ENCODE results near the gene AWAT2. TPM values are rescaled to one million over a fixed set of nuclear protein-coding genes. Genes with fewer than 3 reads are reported as not detected.
"Not testable (repeated sequence)": the region's sequence is repeated elsewhere in the genome, so short reads cannot be mapped to it uniquely, and the experiment has no call there.

The AWAT2 gene
- polyA plus RNA-seq, 1 donor: not detected

DNA sequence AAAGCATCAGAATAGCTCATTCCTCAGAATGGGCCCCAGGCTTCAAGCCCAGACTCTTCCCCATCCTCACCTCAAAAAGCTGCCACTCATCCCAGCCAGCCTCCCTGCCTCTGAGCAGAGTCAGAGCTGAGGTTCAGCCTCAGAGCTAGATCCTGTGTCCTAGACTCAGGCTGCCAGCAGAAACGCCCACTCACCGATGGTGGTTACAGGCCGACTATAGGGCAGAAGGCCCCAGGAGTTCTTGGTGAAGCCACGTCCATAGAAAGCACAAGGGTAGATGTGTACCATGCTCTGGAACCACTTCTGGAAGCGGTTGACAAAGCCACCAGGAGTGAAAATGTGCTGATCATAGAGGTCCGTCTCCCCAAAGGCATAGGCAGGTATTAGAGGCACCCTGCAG is 7.7 kb downstream of the AWAT2 start:
- DNase-seq: no peak

DNA sequence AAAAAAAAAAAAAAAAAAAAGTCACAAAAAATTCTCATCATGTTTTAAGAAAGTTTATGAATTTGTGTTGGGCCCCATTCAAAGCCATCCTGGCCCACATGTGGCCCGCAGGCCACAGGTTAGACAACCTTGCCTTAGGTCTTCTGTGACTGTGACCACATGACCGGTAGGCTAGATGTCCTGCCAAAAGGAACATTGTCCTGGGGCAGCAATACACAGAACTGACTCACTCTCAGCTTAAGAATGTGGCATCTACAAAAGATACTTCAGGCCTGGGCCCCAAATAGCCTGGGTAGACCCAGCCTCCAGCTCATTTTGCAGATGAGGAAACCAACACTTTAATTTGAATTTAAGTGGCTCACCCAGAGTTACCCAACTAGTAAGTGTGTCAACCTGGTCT is 10.0 kb downstream of the AWAT2 start:
- no peak for DNase-seq

DNA sequence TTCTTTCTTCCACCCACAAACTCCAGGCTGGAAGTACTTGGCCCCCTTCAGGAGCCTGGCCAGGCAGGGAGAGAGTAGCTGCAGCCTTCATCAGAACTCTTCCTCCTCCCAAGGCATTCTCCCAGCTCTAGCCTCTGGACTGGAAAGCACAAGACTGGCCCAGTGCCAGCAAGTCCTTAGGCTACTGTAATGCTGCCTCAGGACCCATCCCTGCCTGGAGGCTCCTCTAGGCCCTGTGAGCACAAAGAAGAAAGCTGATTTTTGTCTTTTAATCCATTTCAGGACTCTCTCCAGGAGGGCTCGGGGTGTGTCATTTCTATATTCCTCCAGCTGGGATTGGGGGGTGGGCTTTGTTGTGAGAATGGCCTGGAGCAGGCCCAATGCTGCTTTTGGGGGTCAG is 10.8 kb downstream of the AWAT2 start:
- no peak for DNase-seq

DNA sequence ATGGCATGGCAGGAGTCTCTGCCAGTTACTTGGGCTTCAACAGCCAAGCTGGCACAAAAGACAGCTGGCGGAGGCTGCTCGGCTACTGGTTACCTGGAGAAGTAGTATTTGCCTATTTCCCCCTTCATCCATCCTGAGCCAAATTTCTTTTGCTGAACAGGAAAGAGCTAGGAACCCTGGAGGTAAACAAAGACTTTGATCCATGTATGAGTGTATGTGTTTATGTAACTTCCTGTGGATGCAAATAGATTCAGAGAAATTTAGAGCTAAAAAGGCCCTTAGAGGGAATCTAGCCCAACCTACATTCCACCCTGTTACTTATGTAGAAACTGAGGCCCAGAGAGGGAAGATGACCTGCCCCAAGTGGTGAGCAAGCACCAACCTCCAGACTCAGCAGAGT is 11.2 kb downstream of the AWAT2 start:
- DNase-seq: no peak

DNA sequence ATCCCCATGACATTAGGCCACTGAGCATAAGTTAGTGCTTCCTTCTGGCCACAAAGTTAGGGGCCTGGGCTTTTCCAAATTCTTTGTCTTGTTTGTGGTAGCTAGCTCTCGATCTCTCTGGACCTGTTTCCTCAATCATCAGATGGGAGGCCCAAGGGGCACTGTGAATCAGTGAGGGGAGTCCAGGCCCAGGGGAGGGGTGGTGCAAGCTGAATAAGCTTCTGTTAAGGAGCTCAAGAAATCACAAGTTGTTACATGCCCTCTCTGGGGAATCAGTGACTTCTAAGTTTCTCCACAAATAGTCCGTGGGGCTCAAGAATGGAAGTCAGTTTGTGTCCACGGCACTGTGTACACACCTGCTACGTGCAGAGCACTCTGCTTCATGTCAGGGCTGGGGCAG is 15.1 kb downstream of the AWAT2 start:
- no peak for DNase-seq

DNA sequence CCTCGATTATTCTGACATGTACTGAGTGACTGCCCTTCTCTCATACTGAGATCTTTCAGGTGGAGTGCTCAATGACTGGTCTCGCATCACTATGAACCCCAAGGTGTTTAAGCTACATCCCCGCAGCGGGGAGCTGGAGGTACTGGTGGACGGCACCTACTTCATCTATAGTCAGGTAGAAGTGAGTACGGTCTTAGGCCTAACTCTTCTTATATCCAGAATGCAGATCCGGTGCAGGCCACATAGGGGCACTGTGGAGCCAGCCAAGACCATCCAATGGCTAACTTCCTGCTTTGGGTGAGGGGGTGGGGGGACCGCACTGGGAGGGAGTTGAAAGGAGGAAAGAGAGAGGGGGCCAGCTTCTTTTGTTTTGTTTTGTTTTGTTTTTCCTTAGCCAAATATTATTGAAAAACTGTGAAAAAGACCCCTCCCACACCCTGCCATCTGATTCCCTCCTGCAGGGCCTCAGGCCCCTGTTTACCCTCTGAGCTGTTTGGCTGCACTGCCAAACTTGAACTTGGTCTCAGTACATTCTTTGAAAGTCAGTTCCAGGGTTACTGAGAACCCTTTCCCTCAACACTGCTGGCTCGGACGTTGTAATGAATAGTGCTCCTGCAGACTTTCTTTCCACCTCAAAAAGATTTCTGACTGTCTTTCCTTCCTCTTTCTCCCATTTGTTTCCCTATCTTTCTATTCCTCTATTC is 16.2 kb downstream of the AWAT2 start:
- peak; percentile 7 for DNase-seq

DNA sequence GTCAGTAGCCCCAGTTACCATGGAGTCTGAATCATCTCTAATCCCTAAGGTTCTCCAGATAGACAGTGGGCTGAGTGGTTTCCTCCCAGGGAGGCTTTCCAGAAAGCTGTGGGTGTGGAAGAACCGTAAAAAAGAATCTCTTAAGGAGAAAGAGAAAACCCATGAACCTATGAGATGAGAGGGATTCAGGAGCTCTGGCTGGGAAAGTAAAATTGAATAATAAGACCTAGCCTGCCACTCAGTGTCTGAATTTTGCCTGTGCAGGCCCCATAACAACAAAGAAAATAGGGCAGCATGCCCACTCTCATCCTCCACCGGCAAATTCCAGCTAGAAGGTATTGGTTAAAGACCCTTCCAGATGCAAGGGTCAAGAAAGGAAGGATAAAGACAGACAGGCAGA is 16.9 kb downstream of the AWAT2 start:
- DNase-seq: no peak

DNA sequence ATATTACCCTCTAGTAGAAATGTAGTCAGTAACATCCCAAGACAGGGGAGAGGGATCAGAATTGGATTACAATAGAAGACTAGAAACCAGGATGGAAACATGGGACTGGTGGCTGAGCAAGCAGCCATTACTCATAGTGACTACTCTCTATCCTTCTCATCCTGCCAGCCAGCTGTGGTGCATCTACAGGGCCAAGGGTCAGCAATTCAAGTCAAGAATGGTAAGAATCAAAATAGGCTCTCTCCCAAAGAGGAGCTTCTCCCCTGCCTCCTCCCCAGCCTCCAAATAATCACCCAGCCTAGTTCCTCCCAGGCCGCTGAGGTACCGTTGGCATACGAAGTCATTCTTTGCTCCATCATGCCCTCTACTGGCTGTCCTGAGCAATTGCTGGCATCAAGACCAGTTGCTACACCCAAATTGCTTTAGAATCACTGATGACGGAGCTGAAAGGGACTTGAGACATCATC is 19.4 kb downstream of the AWAT2 start:
- peak; percentile 37 for DNase-seq

DNA sequence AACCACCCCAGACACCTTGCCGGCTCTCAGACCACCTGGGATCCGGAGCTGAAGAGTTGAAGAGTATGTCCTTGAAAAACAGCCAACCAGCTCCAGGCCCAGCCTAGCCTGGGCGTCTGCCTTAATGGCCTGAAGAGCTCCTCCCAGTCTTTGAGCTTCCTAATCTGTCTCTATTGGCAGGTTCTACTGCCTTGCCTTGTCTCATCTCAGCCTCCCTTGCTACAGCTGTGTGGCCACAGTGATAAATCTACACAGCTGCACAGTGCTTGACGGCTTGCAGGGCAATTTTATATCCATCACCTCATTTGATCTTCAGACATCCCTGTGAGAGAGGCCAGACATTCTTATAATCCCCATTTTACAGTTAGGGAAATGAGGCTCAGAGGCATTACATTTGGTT is 19.9 kb downstream of the AWAT2 start:
- no peak for DNase-seq

DNA sequence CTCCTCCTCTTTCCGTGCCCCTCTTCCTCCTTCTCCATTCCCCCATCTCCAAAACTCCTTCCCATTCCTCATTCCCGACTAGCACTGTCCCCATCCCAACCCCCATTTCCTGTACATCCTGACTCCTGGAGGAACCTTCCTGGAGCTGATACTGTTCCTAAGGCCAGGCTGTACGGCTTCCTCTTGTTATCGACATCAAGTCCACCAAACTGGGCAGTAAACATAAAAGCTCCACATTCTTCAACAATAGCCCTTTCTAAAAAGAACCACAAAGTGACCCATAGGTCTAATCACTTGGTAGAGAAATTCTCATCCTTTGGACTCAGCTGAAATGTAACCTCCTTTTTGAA is 22.9 kb downstream of the AWAT2 start:
- no peak for DNase-seq

DNA sequence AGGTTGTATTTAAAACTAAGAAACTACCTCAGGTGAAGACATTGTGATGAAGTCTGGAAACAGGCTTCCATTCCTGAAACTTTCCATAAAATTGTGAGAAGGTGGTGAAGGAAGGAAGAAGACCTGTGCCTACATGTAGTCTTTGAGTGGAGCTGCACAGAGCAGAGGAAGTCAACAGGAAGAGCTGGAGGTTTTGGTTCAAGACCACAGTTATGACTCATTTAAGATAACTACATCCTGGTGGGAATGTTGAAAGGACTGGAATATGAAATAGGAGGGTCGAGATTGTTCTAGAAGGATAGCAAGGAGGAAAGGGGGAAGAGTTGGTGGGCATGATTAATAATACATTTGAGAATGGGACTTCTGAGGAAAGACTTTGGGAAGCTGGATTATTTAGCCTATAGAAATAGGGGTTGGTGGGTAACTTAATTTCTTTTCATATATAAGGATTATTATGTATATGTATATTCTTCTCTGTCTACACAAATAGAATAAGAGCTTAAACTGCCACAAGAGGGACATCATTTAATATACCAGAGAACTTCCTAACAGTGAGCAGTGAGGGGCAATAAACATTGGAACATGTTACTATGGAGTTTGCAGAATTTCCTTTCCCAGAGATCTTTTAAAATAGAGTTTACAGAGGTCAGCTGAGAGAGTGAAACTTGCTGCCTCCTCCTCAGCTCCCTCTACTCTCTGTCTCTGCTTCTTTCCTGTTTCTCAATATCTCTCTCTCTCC is 23.5 kb downstream of the AWAT2 start:
- DNase-seq: no peak

DNA sequence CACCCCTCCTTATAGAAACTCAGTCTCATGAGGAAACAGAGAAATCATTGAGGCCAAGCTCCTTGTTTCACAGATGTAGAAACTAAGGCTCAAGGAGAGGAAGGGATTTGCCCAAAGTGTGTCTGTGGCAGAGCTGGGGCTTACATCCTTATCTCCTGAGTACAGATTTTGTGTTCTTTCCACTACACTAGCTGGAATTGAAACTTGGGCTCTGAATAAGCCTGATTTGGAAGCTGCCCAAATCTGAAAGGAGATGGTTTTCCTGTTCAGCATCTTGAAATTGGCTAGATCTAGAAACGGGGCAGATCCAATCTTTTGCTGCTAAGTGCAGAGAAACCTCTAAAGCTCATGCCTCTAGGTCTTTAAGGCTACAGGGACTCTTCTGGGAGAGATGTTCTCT is 24.3 kb downstream of the AWAT2 start:
- no peak for DNase-seq

DNA sequence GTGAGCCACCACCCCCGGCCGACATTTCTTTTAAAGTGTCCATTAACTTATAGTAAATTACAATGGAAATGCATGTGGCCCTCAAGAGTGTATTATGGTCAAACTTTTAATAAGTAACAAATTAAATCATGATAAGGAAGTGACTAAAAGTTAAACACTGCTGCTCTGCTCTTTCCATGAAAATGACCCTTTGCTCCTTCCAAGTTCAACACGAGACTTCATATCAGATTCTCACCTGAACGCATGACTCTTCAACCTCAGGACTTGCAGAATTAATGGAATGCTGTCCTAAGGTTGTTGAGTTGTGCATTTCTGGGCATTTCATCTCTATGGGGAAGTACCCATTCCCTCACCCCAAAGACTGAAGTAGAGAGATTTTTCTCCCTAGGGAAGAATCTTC is 27.1 kb downstream of the AWAT2 start:
- no peak for DNase-seq

DNA sequence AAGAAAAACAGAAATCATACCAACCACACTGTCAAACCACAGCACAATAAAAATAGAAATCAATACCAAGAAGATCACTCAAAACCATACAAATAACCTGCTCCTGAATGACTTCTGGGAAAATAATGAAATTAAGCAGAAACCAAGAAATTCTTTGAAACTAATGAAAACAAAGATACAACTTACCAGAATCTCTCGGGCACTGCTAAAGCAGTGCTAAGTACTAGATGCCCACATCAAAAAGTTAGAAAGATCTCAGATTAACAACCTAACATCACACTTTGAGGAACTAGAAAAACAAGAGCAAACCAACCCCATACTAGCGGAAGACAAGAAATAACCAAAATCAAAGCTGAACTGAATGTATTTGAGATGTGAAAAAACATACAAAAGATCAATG is 33.2 kb downstream of the AWAT2 start:
- DNase-seq: no peak

DNA sequence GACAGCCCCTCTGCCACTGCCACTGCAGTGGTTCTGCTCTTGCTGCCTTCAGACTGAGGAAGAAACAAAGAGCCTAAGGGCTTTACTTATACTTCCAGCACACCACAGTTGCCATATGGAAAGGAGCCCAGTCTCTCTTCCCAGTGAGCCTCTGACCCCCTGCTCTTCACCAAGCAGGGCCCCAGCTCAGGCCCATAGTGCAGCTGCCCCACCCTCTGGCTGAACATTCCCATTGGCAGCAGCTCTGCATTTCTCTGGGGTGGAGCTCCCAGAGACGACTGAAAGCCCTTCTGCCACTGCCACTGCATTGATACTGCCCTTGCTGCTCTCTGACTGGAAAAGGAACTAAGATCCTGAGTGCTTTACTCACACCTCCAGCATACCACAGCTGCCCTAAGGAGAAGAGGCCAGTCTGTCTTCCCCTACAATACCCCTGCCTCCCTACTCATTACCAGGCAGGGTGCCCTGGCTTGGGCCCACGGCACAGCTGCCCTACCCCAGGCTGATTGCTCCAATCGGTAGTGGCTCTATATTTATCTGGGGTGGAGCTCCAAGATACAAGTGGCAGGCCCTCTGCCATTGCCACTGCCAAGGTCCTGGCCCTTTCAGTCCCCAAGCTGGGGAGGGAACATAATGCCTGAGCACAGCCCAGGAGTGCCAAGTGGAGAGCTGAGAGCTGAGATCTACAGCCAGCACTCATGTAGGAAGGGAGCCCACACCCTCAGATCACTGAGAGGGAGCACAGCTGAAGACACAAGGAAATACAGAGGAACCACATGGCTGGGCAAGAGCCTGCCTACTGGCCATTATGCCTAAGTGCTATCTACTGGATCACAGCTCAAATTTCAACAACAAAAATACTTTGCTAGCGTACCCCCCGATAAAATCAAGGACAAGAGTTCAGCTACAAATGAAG is 36.0 kb downstream of the AWAT2 start:
- no peak for DNase-seq

DNA sequence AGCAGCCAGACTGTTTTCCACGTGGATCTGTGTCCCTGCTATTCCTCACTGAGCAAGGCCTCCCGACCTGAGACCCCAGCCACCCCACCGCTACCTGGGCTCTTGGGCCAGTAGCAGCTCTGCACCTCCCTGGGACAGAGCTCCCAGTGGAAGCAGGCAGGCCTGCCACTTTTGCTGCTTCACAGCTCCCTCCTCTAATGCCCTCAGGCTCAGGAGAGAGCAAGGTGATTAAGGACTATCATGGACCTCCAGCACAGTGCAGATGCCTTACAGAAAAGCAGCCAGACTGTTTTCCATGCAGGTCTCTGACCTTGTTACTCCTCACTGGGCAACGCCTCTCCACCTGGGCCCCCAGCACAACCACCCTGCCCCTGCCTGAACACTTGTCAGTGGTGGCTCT is 37.0 kb downstream of the AWAT2 start:
- no peak for DNase-seq

DNA sequence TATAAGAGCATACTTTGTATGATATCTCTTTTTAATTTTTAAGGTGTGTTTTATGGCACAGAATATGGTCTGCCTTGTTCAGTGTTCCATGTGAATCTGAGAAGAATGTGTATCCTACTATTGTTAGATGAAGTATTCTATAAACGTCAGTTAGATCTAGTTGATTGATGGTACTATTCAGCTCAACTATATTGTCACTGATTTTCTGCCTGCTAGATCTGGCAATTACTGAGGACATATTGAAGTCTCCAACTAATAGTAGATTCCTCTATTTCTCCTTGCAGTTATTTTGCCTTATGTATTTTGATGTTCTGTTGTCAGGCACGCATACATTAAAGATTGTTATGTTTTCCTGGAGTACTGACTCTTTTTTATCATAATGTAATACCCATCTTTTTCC is 39.8 kb downstream of the AWAT2 start:
- DNase-seq: no peak

DNA sequence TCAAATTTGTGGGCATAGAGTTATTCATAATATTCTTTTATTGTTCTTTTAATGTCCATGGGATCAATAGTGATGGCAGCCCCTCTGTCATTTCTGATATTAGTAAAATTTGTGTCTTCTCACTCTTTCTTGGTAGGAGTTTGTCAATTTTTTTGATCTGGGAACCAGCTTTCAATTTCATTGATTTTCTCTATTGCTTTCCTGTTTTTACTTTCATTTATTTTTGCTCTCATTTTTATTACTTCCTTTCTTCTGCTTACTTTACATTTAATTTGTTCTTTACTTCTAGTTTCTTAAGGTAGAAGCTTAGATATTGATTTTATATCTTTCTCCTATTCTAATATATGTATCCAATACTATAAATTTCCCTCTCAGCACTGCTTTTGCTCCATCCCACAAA is 40.7 kb downstream of the AWAT2 start:
- DNase-seq: no peak

DNA sequence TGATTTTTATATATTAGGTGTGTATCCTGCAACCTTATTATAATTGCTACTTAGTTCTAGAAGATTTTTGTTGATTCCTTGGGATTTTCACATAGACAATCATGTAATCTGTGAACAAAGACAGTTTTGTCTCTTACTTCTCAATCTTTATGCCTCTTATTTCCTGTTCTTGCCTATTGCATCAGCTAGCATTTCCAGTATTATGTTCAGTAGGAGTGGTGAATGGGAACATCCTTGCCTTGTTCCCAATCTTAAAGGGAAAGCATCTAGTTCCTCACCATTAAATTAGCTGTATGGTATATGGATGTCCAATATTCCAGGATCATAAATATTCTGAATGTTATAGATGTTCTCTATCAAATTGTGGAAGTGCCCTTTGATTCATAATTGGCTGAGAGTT is 41.8 kb downstream of the AWAT2 start:
- DNase-seq: no peak

DNA sequence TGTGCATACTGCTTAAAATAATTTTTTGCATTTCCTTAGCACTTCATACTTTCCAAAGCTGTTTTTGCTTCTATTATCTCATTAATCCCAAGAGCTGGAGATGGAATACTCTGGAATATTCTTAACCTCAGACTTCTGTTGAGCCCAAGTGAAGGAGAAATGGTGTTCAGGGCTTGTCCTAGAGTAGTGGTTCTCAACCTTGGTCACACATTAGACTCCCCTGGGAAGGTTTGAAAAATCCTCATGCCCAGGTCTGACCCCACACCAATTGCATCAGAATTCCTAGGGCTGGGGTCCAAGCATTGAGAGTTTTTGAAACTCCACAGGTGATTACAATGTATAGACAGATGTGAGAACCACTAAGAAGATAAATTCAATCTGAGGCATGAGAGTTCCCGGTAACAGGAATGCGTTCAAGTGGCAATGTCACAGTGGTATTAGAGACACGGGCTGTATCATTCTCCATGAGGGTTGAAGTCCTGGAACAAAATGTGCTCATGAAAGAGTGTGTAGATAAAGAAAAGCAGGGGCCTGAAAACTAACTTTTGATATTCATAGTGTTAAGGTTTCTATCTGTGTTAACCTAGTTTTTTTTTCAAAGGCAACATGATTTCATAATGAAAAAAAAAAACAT is 47.9 kb downstream of the AWAT2 start:
- no peak for DNase-seq

DNA sequence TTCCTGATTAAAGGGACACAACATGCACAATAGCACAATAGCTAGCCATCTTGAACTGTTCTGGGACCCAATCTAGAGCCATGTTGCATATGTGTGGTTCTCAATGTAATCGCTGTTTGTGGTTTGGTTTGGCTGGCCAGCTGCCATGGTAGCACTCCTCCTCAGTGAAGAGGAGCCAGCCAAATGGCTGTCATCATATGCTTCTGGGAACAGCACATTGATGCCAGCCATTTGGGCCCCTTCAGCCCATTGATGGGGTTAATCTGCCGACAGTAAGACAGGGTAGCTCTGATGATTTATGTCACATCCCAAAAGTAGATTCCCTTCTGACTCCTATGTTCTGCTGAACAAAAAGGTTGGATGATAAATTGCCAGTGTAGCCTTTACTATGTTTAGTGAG is 48.5 kb downstream of the AWAT2 start:
- DNase-seq: no peak

DNA sequence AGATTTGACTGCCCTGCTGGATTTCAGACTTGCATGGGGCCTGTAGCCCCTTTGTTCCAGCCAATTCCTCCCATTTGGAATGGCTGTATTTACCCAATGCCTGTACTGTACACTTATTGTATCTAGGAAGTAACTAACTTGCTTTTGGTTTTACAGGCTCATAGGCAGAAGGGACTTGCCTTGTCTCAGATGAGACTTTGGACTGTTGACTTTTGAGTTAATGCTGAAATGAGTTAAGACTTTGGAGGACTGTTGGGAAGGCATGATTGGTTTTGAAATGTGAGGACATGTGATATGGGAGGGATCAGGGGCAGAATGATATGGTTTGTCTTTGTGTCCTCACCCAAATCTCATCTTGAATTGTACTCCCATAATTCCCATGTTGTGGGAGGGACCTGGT is 51.4 kb downstream of the AWAT2 start:
- not testable (repeated sequence) for DNase-seq

DNA sequence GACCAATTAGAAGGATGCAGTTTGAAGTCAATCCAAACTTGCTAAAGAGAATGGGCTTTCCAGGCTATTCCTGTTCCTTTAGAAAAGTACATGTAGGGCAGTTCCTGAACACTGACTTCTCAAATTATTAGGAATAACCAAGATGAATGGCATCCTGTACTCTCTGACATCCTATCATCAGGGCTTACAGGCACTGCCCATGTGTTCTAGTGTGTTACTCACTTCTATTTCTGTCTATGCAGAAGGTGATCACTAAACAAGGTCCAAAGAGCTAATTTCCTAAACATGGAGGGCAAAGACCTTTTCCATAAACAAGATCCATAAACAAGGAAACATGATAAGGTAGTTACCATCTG is 53.6 kb downstream of the AWAT2 start:
- DNase-seq: no peak

All from left kidney (tissue), 2 donors.